ENCODE data around the gene SGK1. TPM values are rescaled to one million over a fixed set of nuclear protein-coding genes. Genes with fewer than 3 reads are reported as not detected.

SGK1 gene
- total RNA-seq, 1 experiment from 2014 or later, result 7.8 TPM

- Histone ChIP-seq H3K79me1 (ENCODE audit: insufficient read depth, low read depth, low read length, poor library complexity, severe bottlenecking) (no peaks in the 10 kb centered on the region), H3K79me2 (ENCODE audit: insufficient read depth, low read length) (no peaks in the 10 kb centered on the region), H3K4me1 (ENCODE audit: insufficient read depth, low read length) (no peaks in the 10 kb centered on the region), H2BK20ac (ENCODE audit: low read depth, low read length, poor library complexity, severe bottlenecking) (no peak overlapping the region), H4K91ac (ENCODE audit: insufficient read length, low read depth, low read length) (no peak overlapping the region), H2BK120ac (ENCODE audit: low read depth, low read length, poor library complexity, severe bottlenecking) (no peak overlapping the region), H4K8ac (replicated peaks; ENCODE audit: insufficient read length, low read depth, low read length) (no peak overlapping the region), H3K18ac (ENCODE audit: insufficient read length, low read depth, low read length) (no peak overlapping the region), H4K20me1 (ENCODE audit: control insufficient read depth, insufficient read depth, insufficient read length) (no peaks in the 10 kb centered on the region), H3K23me2 (ENCODE audit: insufficient read length, low read depth, low read length, poor library complexity, severe bottlenecking) (no peaks in the 10 kb centered on the region), H3K4me2 (ENCODE audit: insufficient read depth, insufficient read length, low read length) (no peak overlapping the region), H2AK5ac (ENCODE audit: insufficient read length, low read length) (no peak overlapping the region), H3K4ac (ENCODE audit: low read depth, low read length) (no peak overlapping the region), H3K9me3 (ENCODE audit: control insufficient read depth, low read depth, low read length) (no peaks in the 10 kb centered on the region), H2BK12ac (ENCODE audit: insufficient read length, low read depth, low read length) (no peak overlapping the region), H4K5ac (ENCODE audit: insufficient read length, low read depth, low read length) (no peak overlapping the region), H3K27me3 (ENCODE audit: insufficient read depth, low read length) (no peaks in the 10 kb centered on the region), H2BK5ac (ENCODE audit: insufficient read length, low read length) (no peak overlapping the region), H2BK15ac (ENCODE audit: low read depth, low read length) (no peak overlapping the region), H3K9ac (ENCODE audit: extremely low read depth, insufficient read length, low read length) (no peak overlapping the region), H3K14ac (ENCODE audit: insufficient read depth, low read length) (no peak overlapping the region), H3K27ac (ENCODE audit: insufficient read length, low read depth, low read length) (no peak overlapping the region), H3K23ac (ENCODE audit: insufficient read length, low read depth, low read length) (no peak overlapping the region), H3T11ph (ENCODE audit: low read length) (no peak overlapping the region), H2AFZ (ENCODE audit: low read length) (no peak overlapping the region), H3K56ac (ENCODE audit: insufficient read length, low read depth, low read length) (no peak overlapping the region)
- WGBS (ENCODE audit: extremely low coverage, insufficient read length, low lambda C conversion rate), result no CpG with 5 or more reads among the region's 4 CpGs
- H3K9me3 Mint-ChIP-seq, result no peaks in the 10 kb centered on the region; a peak in 2 of 5 replicates
- H3K27ac Mint-ChIP-seq, result no peak overlapping the region
- no peak for TF ChIP-seq CTCF (conservative IDR thresholded peaks at IDR 0.05)
- H3K36me3 Mint-ChIP-seq (ENCODE audit: insufficient read depth in 1 of 3, low read depth in 3 of 3), result no peaks in the 10 kb centered on the region; a peak in 1 of 7 replicates
- no peaks in the 10 kb centered on the region for H3K27me3 Mint-ChIP-seq (ENCODE audit: low read depth)
- no peak for DNase-seq
- no peak overlapping the region for H3K4me3 Mint-ChIP-seq
- no peaks in the 10 kb centered on the region for H3K4me1 Mint-ChIP-seq
Observed at GRCh38 chr6:134131530-134132139, 186.3 kb downstream of the SGK1 start.
